Right atrium auricular region (tissue), 2 donors: Measurements from ENCODE around the gene RAB1B. TPM values are rescaled to one million over a fixed set of nuclear protein-coding genes. Genes with fewer than 3 reads are reported as not detected.

ENCODE experiments used
- DNase-seq: peaks from one replicate; pipeline ENCODE4 v3.0.0-alpha.2; 2019; ENCODE audit warnings: low spot score
- H3K27ac ChIP-seq, 2 donors: fragments of 200-600 bp; sonication (generic); 1 replicate in 1 of 2; 2 replicates in 1 of 2; pipeline ENCODE4 v1.5.1; 2016 to 2019
- H3K27me3 ChIP-seq, 2 donors: fragments of 200-600 bp; sonication (generic); one replicate each; pipeline versions ENCODE4 v1.5.1 to v1.6.0; 2017 to 2019
- H3K36me3 ChIP-seq: fragments of 200-600 bp; sonication (generic); one replicate; pipeline ENCODE4 v1.5.1; 2016
- H3K4me1 ChIP-seq, 2 donors: fragments of 200-600 bp; sonication (generic); one replicate each; pipeline versions ENCODE4 v1.5.1 to v1.6.0; 2017 to 2019
- H3K4me3 ChIP-seq, 2 donors: fragments of 200-600 bp; sonication (generic); 1 replicate in 1 of 2; 2 replicates in 1 of 2; pipeline ENCODE4 v1.5.1; 2017 to 2019; ENCODE audit warnings: mild to moderate bottlenecking in 1 of 2, moderate library complexity in 1 of 2
- H3K9me3 ChIP-seq, 2 donors: fragments of 200-600 bp; sonication (generic); one replicate each; pipeline ENCODE4 v1.5.1; 2019
- CTCF ChIP-seq, 2 donors: fragments of 200-600 bp; sonication (generic); IDR thresholded peaks; one replicate each; pipeline ENCODE4 v1.5.1; 2019; ENCODE audit warnings: antibody characterized with exemption in 2 of 2
- total RNA-seq, 2 donors: library from RNA; depleted of rRNA; stranded (reverse); fragments of >200 nt; gene quantifications; one replicate each; pipeline ENCODE4 v1.1.0, GENCODE V29; 2016

RAB1B gene
- total RNA-seq, 2 donors from 2014 or later, result 95.6 to 115 TPM

GRCh38 chr11:66291706-66292542 lies 23.5 kb downstream of the RAB1B start, which contains the start of gene TMEM151A:
Gene TMEM151A (plus strand): TSS chr11:66291894. CDS start chr11:66292014, 120 bp downstream.
- H3K36me3 ChIP-seq, result no peaks in the 10 kb centered on the region
- peaks cover 0 to 11% of the 10 kb centered on the region in 2 donors for H3K27me3 ChIP-seq
- H3K9me3 ChIP-seq, result no peaks in the 10 kb centered on the region
- H3K27ac ChIP-seq, result no peak within 1 kb of the TSS
- DNase-seq, result no peak
- peaks cover 0 to 32% of the 10 kb centered on the region in 2 donors for H3K4me1 ChIP-seq
- no peak for TF ChIP-seq CTCF (IDR thresholded peaks at IDR 0.05)
- peak within 1 kb of the TSS; percentile 46 to 49 for H3K4me3 ChIP-seq

DNA sequence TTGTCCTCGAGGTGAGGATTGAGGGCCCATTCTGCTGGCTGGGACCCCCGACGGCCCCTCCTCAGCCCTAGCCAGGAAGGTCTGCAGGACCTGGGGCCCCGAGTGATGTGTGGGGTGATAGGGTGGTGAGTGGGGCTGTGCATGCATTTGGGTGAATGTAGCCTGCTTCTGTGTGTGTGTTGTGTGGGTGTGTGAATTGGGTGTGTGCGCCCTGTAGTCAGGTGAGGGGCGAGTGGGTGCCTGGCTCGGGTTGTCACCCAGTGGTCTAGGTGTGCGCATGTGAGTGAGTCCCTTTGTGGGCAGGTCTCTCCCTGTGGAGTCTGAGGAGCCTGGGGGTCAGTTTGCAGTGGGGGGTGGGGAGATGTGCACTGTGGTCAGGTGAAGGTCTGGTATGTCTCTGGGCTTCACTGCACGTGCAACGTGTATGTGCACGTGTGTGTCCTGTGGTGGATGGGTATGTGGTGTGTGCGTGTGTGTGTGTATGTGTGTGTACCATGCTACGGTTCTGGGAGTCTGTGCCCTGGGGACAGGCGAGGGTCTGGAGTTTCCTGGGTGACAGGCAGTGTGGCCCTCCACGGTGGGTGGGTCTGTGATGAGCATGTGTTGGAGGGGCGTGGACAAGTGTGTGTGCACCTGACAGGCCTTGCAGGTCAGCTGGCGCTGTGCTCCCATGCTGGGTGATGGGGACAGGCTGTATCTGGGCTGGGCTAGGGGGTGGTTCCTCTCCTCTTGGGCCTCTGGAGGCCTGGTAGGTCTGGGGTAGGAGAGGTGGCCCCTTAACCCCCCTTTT lies 24.3 kb downstream of the RAB1B start:
- H3K4me3 ChIP-seq, result peak overlapping the region in 1 of 2 donors; percentile 46
- H3K27me3 ChIP-seq, result peaks cover 0 to 11% of the 10 kb centered on the region in 2 donors

GRCh38 chr11:66293352-66293751 lies 24.9 kb downstream of the RAB1B start:
- Histone ChIP-seq H3K27ac (no peak overlapping the region), H3K36me3 (no peaks in the 10 kb centered on the region), H3K4me3 (no peak overlapping the region), H3K4me1 (peaks cover 0 to 19% of the 10 kb centered on the region in 2 donors), H3K27me3 (peaks cover 0 to 11% of the 10 kb centered on the region in 2 donors), H3K9me3 (no peaks in the 10 kb centered on the region)
- DNase-seq, result no peak
- no peak for TF ChIP-seq CTCF (IDR thresholded peaks at IDR 0.05)

More for the DNA sequence above, 24.3 kb downstream of the RAB1B start:
- Histone ChIP-seq H3K27ac (no peak overlapping the region), H3K36me3 (no peaks in the 10 kb centered on the region), H3K9me3 (no peaks in the 10 kb centered on the region), H3K4me1 (peaks cover 0 to 25% of the 10 kb centered on the region in 2 donors)
- no peak for DNase-seq
- no peak for TF ChIP-seq CTCF (IDR thresholded peaks at IDR 0.05)

DNA sequence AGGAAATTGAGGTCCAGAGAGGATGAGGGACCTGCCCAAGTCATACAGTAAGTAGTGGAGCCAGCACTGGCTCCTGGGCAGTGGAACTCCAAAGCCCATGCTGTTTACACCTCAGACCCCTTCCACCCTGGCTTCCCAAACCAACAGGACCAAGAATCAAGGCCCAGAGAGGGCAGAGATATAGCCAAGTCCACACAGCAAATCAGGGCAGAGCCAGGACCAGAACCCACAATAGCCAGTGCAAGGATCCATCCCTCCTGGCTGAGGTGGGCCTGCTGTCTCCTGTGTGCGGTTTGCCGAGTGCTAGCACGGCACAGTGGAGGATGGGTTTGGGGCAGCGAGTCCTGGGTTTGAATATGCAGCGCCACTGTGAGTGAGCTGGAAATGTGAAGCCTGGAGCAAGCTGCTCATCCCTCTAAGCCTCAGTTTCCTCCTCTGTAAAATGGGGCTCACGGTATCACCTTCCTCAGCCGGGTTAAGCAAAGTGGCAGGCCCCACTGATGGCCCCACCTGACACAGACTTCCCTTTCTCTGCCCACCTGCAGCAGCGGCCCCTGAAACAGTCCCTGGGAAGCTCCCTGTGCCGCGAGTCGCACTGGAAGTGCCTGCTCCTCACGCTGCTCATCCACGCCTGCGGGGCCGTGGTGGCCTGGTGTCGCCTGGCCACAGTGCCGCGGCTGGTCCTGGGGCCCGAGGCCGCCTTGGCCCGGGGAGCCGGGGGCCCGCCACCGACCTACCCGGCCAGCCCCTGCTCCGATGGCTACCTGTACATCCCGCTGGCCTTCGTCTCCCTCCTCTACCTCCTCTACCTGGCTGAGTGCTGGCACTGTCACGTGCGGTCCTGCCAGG lies 25.6 kb downstream of the RAB1B start:
- DNase-seq, result no peak
- Histone ChIP-seq H3K27me3 (peaks cover 0 to 11% of the 10 kb centered on the region in 2 donors), H3K36me3 (no peaks in the 10 kb centered on the region), H3K4me1 (peaks cover 0 to 17% of the 10 kb centered on the region in 2 donors), H3K9me3 (no peaks in the 10 kb centered on the region), H3K27ac (no peak overlapping the region), H3K4me3 (no peak overlapping the region)
- TF ChIP-seq CTCF (IDR thresholded peaks at IDR 0.05), result no peak
